Lower leg skin (tissue), 3 donors: ENCODE results near the gene ADGRL3.

Experiments
- CTCF ChIP-seq, 3 donors: fragments of 450-650 bp; IDR thresholded peaks; one replicate each; pipeline ENCODE4 v1.5.1; 2016; ENCODE audit warnings: antibody characterized with exemption in 3 of 3, mild to moderate bottlenecking in 3 of 3, moderate library complexity in 2 of 3
- POLR2A ChIP-seq, 2 donors: fragments of 450-650 bp; IDR thresholded peaks; one replicate each; pipeline ENCODE4 v1.6.1; 2016 to 2017; ENCODE audit warnings: antibody characterized with exemption in 2 of 2, mild to moderate bottlenecking in 1 of 2, moderate library complexity in 1 of 2

- TF ChIP-seq POLR2A (IDR thresholded peaks at IDR 0.05), result no peak
- no peak for TF ChIP-seq CTCF (IDR thresholded peaks at IDR 0.05)
These were observed 321.3 kb downstream of the ADGRL3 start for GRCh38 chr4:61521451-61521850.
